Activated CD4-positive, alpha-beta memory T cell treated with anti-CD3 and anti-CD28 coated beads, Interleukin-2, amount 10 ng/mL, durations not matched to agents 7 days and 5 days (primary cell): ENCODE data around the gene CD96. TPM values are rescaled to one million over a fixed set of nuclear protein-coding genes. Genes with fewer than 3 reads are reported as not detected.
A peak's percentile ranks its signal among the peaks of the same experiment; 100 is the strongest.
"Not testable (repeated sequence)": the region's sequence is repeated elsewhere in the genome, so short reads cannot be mapped to it uniquely, and the experiment has no call there.

Experiments used
- CTCF ChIA-PET: fragments of 350-600 bp; sonication (Branson Sonifier 250); formaldehyde crosslinking; loops from one replicate; lab custom pipeline; 2021; ENCODE audit warnings: antibody characterized with exemption, inconsistent platforms; lab: Charles Lee
- POLR2A ChIA-PET: fragments of 350-600 bp; sonication (Branson Sonifier 250); formaldehyde crosslinking; loops from one replicate; lab custom pipeline; 2021; ENCODE audit warnings: antibody characterized with exemption; lab: Charles Lee
- DNase-seq: peaks from one replicate; pipeline ENCODE4 v3.0.0-alpha.2; 2020
- H3K27ac Mint-ChIP-seq: one replicate; pipeline ENCODE4 v1.8.0; 2021; ENCODE audit warnings: mild to moderate bottlenecking, mixed read lengths
- H3K27me3 Mint-ChIP-seq: one replicate; pipeline ENCODE4 v1.8.0; 2021; ENCODE audit warnings: mixed read lengths
- H3K36me3 Mint-ChIP-seq: one replicate; pipeline ENCODE4 v1.8.0; 2021; ENCODE audit warnings: low read depth, mixed read lengths
- H3K4me1 Mint-ChIP-seq: one replicate; pipeline ENCODE4 v1.8.0; 2021; ENCODE audit warnings: mixed read lengths
- H3K4me3 Mint-ChIP-seq: one replicate; pipeline ENCODE4 v1.8.0; 2021; ENCODE audit warnings: mild to moderate bottlenecking, mixed read lengths
- H3K9me3 Mint-ChIP-seq: one replicate; pipeline ENCODE4 v1.8.0; 2021; ENCODE audit warnings: mixed read lengths
- total RNA-seq, 2 experiments: library from RNA; stranded (reverse); gene quantifications; one replicate each; pipeline ENCODE4 v1.2.3, GENCODE V29; 2021

CD96 gene
- total RNA-seq, 2 experiments from 2014 or later, result 323 to 338 TPM

DNA sequence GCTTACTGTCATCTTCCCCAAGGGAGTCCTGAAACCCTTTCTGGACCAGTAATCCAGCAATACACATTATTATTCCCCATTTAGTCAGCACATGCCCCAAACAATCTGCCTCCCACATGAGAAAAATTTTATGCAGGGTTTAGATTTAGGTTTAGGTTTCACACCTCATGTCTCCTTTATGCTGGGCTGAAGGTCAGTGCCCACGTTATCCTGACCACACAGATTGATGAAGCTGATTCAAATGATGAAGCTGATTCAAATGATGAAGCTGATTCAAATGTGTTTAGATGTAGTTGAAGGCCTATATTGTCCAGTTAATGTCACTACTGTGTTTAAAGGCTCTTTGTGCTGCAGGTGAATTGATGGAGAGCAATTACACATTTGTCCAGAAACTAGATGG, 71.3 kb downstream of the CD96 start:
- Mint-ChIP-seq H3K9me3 (peaks cover 4% of the 10 kb centered on the region), H3K4me3 (no peak overlapping the region), H3K27ac (peak overlapping the region; percentile 63), H3K4me1 (peaks cover 95% of the 10 kb centered on the region), H3K36me3 (peaks cover 89% of the 10 kb centered on the region), H3K27me3 (no peaks in the 10 kb centered on the region)
- POLR2A ChIA-PET, result no interaction called here
- DNase-seq, result no peak
- CTCF ChIA-PET, result interaction anchor here (0.9 to 1.3 kb wide), 3 partner anchors 11 to 78 kb away, joined by 3 read pairs; no protein-coding TSS in a partner anchor

GRCh38 chr3:111615880-111616279, 73.9 kb downstream of the CD96 start:
- Mint-ChIP-seq H3K27ac (peak overlapping the region; percentile 87), H3K36me3 (peaks cover 82% of the 10 kb centered on the region), H3K4me3 (no peak overlapping the region), H3K4me1 (peaks cover 72% of the 10 kb centered on the region), H3K9me3 (no peaks in the 10 kb centered on the region), H3K27me3 (no peaks in the 10 kb centered on the region)
- no peak for DNase-seq
- ChIA-PET POLR2A (interaction anchor here (0.8 to 5.9 kb wide), 15 partner anchors 8 to 363 kb away, joined by 3 to 75 read pairs (median 5); partner anchors contain the start of genes ABHD10, CD96 and ZBED2), CTCF (interaction anchor here (0.6 to 3.4 kb wide), 25 partner anchors 9 to 542 kb away, joined by 3 to 35 read pairs (median 6); partner anchors contain the start of genes ABHD10 and ZBED2)

- Mint-ChIP-seq H3K9me3 (no peaks in the 10 kb centered on the region), H3K4me1 (peaks cover 65% of the 10 kb centered on the region), H3K27ac (peak overlapping the region; percentile 87), H3K27me3 (no peaks in the 10 kb centered on the region), H3K36me3 (peaks cover 81% of the 10 kb centered on the region), H3K4me3 (no peak overlapping the region)
- DNase-seq, result peak; percentile 73
- ChIA-PET POLR2A (interaction anchor here (0.5 to 5.9 kb wide), 17 partner anchors 9 to 362 kb away, joined by 3 to 75 read pairs (median 5); partner anchors contain the start of genes ABHD10, CD96 and ZBED2), CTCF (interaction anchor here (0.6 to 3.4 kb wide), 26 partner anchors 8 to 542 kb away, joined by 3 to 35 read pairs (median 6); partner anchors contain the start of genes ABHD10 and ZBED2)
These were observed 74.6 kb downstream of the CD96 start for GRCh38 chr3:111616417-111617105.

DNA sequence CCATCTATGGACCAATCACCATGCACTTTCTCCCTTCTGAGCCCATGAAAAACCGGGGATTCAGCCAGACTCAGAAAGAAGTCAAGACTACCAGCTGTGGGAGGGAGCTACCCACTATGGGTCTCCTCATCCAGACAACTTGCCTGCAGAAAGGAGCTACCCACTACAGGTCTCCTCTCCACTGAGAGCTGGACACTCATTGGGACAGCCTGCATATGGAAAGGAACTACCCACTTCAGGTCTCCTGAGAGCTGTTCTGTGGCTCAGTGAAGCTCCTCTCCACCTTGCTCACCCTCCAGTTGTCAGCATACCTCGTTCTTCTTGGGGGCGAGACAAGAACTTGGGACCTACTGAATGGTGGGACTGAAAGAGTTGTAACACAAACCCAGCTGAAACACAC, 75.4 kb downstream of the CD96 start:
- H3K27me3 Mint-ChIP-seq, result no peaks in the 10 kb centered on the region
- ChIA-PET POLR2A (interaction anchor here (1.9 to 5.9 kb wide), 3 partner anchors 23 to 71 kb away, joined by 21 to 75 read pairs (median 23); partner anchors contain the start of gene ZBED2), CTCF (interaction anchor here (1.1 to 3.4 kb wide), 7 partner anchors 11 to 76 kb away, joined by 3 to 35 read pairs (median 7); partner anchors contain the start of gene ZBED2)
- H3K4me3 Mint-ChIP-seq, result no peak overlapping the region
- DNase-seq, result no peak
- no peaks in the 10 kb centered on the region for H3K9me3 Mint-ChIP-seq
- H3K27ac Mint-ChIP-seq, result peak overlapping the region; percentile 87
- peaks cover 57% of the 10 kb centered on the region for H3K4me1 Mint-ChIP-seq
- H3K36me3 Mint-ChIP-seq, result peaks cover 75% of the 10 kb centered on the region

GRCh38 chr3:111617912-111618601, 76.1 kb downstream of the CD96 start:
- H3K4me3 Mint-ChIP-seq, result no peak overlapping the region
- CTCF ChIA-PET, result interaction anchor here (0.7 to 3.4 kb wide), 5 partner anchors 16 to 100 kb away, joined by 5 to 35 read pairs (median 7); partner anchors contain the start of gene ZBED2
- peaks cover 51% of the 10 kb centered on the region for H3K4me1 Mint-ChIP-seq
- DNase-seq, result no peak
- H3K27ac Mint-ChIP-seq, result peak overlapping the region; percentile 58
- peaks cover 71% of the 10 kb centered on the region for H3K36me3 Mint-ChIP-seq
- no peaks in the 10 kb centered on the region for H3K27me3 Mint-ChIP-seq
- no peaks in the 10 kb centered on the region for H3K9me3 Mint-ChIP-seq
- POLR2A ChIA-PET, result interaction anchor here (5.9 kb wide), 1 partner anchor 72 kb away, joined by 75 read pairs; no protein-coding TSS in a partner anchor

GRCh38 chr3:111618945-111619344, 76.9 kb downstream of the CD96 start:
- H3K36me3 Mint-ChIP-seq, result peaks cover 66% of the 10 kb centered on the region
- H3K4me3 Mint-ChIP-seq, result no peak overlapping the region
- ChIA-PET POLR2A (interaction anchor here (5.9 kb wide), 1 partner anchor 73 kb away, joined by 75 read pairs; no protein-coding TSS in a partner anchor), CTCF (interaction anchor here (1.0 kb wide), 2 partner anchors 41 to 98 kb away, joined by 3 read pairs; no protein-coding TSS in a partner anchor)
- no peaks in the 10 kb centered on the region for H3K27me3 Mint-ChIP-seq
- H3K27ac Mint-ChIP-seq, result no peak overlapping the region
- no peak for DNase-seq
- H3K4me1 Mint-ChIP-seq, result peaks cover 42% of the 10 kb centered on the region
- no peaks in the 10 kb centered on the region for H3K9me3 Mint-ChIP-seq

GRCh38 chr3:111619833-111620232, 77.8 kb downstream of the CD96 start:
- H3K4me3 Mint-ChIP-seq, result no peak overlapping the region
- H3K36me3 Mint-ChIP-seq, result peaks cover 66% of the 10 kb centered on the region
- H3K9me3 Mint-ChIP-seq, result no peaks in the 10 kb centered on the region
- POLR2A ChIA-PET, result interaction anchor here (5.9 kb wide), 1 partner anchor 74 kb away, joined by 75 read pairs; no protein-coding TSS in a partner anchor
- no peaks in the 10 kb centered on the region for H3K27me3 Mint-ChIP-seq
- H3K4me1 Mint-ChIP-seq, result peaks cover 40% of the 10 kb centered on the region
- DNase-seq, result no peak
- no peak overlapping the region for H3K27ac Mint-ChIP-seq
- CTCF ChIA-PET, result interaction anchor here (1.0 kb wide), 2 partner anchors 42 to 97 kb away, joined by 3 read pairs; no protein-coding TSS in a partner anchor

DNA sequence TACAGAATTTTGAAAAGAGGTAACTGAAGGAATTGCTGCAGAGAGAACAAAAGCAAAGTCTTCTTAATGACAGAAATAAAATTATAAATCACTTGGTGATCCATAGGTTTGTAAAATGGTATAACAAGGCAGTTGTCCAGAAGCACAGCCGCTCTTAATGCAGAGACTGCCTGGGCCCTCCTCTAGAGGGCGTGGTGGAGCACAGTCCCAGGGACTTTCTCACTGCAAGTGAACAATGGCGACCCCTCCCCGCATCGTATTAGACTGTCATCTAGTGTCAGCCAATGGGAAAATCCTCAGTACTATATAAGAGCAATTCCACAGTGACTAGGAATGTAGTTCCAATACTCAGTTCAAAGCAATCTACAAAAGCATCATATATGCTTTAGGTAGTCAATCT, 79.5 kb downstream of the CD96 start:
- H3K36me3 Mint-ChIP-seq, result peaks cover 64% of the 10 kb centered on the region

GRCh38 chr3:111627092-111627491, 85.1 kb downstream of the CD96 start:
- H3K4me1 Mint-ChIP-seq, result peaks cover 8% of the 10 kb centered on the region
- peaks cover 42% of the 10 kb centered on the region for H3K9me3 Mint-ChIP-seq
- no peak overlapping the region for H3K4me3 Mint-ChIP-seq
- CTCF ChIA-PET, result interaction anchor here (1.1 kb wide), 1 partner anchor 10 kb away, joined by 3 read pairs; no protein-coding TSS in a partner anchor
- POLR2A ChIA-PET, result no interaction called here
- H3K36me3 Mint-ChIP-seq, result peaks cover 79% of the 10 kb centered on the region
- no peak overlapping the region for H3K27ac Mint-ChIP-seq
- H3K27me3 Mint-ChIP-seq, result no peaks in the 10 kb centered on the region
- DNase-seq, result no peak

More for the DNA sequence above, 79.5 kb downstream of the CD96 start:
- H3K9me3 Mint-ChIP-seq, result no peaks in the 10 kb centered on the region
- POLR2A ChIA-PET, result no interaction called here
- CTCF ChIA-PET, result interaction anchor here (0.9 kb wide), 1 partner anchor 44 kb away, joined by 3 read pairs; no protein-coding TSS in a partner anchor
- H3K4me1 Mint-ChIP-seq, result peaks cover 24% of the 10 kb centered on the region
- peak; percentile 31 for DNase-seq
- no peaks in the 10 kb centered on the region for H3K27me3 Mint-ChIP-seq
- no peak overlapping the region for H3K4me3 Mint-ChIP-seq
- H3K27ac Mint-ChIP-seq, result no peak overlapping the region

DNA sequence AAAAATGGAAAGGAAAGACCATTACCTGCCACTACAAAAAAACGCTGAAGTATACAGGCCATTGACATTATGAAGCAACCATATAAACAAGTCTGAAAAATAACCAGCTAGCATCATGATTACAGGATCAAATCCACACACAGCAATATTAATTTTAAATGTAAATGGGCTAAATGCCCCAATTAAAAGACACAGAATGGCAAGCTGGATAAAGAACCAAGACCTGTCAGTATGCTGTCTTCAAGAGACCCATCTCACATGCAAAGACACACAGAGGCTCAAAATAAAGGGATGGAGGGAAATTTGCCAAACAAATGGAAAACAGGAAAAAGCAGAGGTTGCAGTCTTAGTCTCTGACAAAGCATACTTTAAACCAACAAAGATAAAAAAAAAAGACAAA, 87.0 kb downstream of the CD96 start:
- CTCF ChIA-PET, result interaction anchor here (1.7 kb wide), 1 partner anchor 12 kb away, joined by 6 read pairs; no protein-coding TSS in a partner anchor
- H3K4me3 Mint-ChIP-seq, H3K27ac Mint-ChIP-seq, POLR2A ChIA-PET, DNase-seq, H3K27me3 Mint-ChIP-seq, H3K4me1 Mint-ChIP-seq: not testable (repeated sequence)
- Mint-ChIP-seq H3K9me3 (peaks cover 47% of the 10 kb centered on the region), H3K36me3 (peaks cover 87% of the 10 kb centered on the region)

DNA sequence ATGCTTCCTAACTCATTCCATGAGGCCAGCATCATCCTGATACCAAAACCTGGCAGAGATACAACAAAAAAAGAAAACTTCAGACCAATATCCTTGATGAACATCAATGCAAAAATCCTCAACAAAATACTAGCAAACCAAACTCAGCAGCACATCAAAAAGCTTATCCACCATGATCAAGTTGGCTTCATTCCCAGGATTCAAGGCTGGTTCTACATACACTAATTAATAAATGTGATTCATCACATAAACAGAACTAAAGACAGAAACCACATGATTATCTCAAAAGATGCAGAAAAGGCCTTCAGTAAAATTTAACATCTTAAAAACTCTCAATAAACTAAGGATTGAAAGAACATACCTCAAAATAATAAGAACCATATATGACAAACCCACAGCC, 88.6 kb downstream of the CD96 start:
- H3K36me3 Mint-ChIP-seq, result peaks cover 80% of the 10 kb centered on the region
- H3K27me3 Mint-ChIP-seq, H3K27ac Mint-ChIP-seq, H3K4me1 Mint-ChIP-seq, CTCF ChIA-PET, DNase-seq, H3K4me3 Mint-ChIP-seq: not testable (repeated sequence)
- POLR2A ChIA-PET, result interaction anchor here (1.1 kb wide), 1 partner anchor 14 kb away, joined by 4 read pairs; no protein-coding TSS in a partner anchor
- H3K9me3 Mint-ChIP-seq, result peaks cover 47% of the 10 kb centered on the region

DNA sequence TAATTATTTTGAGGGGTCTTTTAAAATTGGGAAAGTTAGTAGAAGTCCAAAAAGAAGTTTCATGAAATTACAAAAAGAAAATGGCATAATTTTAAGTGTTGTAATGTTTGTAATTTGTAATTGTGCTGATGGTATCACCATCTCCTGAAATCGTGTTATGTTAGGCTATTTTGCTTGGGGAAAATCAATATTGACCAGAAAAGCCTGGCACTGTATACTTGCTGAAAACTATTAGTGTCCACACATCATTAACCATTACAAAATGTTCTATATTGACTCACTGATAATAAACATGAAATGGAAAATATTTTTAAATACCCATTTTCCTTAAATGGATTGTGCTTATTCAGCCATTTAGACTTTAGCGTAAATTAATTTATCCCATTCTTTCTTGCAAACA, 93.4 kb downstream of the CD96 start:
- CTCF ChIA-PET, result no interaction called here
- no peak overlapping the region for H3K27ac Mint-ChIP-seq
- H3K36me3 Mint-ChIP-seq, result peaks cover 82% of the 10 kb centered on the region
- no peaks in the 10 kb centered on the region for H3K4me1 Mint-ChIP-seq
- H3K9me3 Mint-ChIP-seq, result peaks cover 32% of the 10 kb centered on the region
- POLR2A ChIA-PET, result no interaction called here
- no peak for DNase-seq
- no peak overlapping the region for H3K4me3 Mint-ChIP-seq
- no peaks in the 10 kb centered on the region for H3K27me3 Mint-ChIP-seq
